ENCODE data around the gene ANTKMT.
"Not testable (repeated sequence)": the region's sequence is repeated elsewhere in the genome, so short reads cannot be mapped to it uniquely, and the experiment has no call there.

The ANTKMT gene

GRCh38 chr16:706189-707061, 14.5 kb upstream of the ANTKMT start:
- H3K9me3 ChIP-seq (ENCODE audit: control insufficient read depth, insufficient read depth, low read length) = no peaks in the 10 kb centered on the region
- no peak overlapping the region for H3K9ac ChIP-seq (ENCODE audit: low read depth, low read length)
- peak overlapping the region; percentile 55 for H3K4me3 ChIP-seq (ENCODE audit: low read depth, low read length)
- H3K27me3 ChIP-seq (ENCODE audit: control insufficient read depth, insufficient read depth, low read length) = peaks cover 66% of the 10 kb centered on the region
- H3K4me1 ChIP-seq (ENCODE audit: control insufficient read depth, insufficient read depth, low read length) = no peaks in the 10 kb centered on the region
- no peaks in the 10 kb centered on the region for H3K36me3 ChIP-seq (ENCODE audit: control insufficient read depth, insufficient read depth, low read length)

GRCh38 chr16:707062-707538, 13.8 kb upstream of the ANTKMT start:
- Histone ChIP-seq H3K36me3 (ENCODE audit: control insufficient read depth, insufficient read depth, low read length) (no peaks in the 10 kb centered on the region), H3K27me3 (ENCODE audit: control insufficient read depth, insufficient read depth, low read length) (peaks cover 59% of the 10 kb centered on the region), H3K9ac (ENCODE audit: low read depth, low read length) (no peak overlapping the region), H3K4me1 (ENCODE audit: control insufficient read depth, insufficient read depth, low read length) (no peaks in the 10 kb centered on the region), H3K4me3 (ENCODE audit: low read depth, low read length) (peak overlapping the region; percentile 55), H3K9me3 (ENCODE audit: control insufficient read depth, insufficient read depth, low read length) (no peaks in the 10 kb centered on the region)

GRCh38 chr16:708019-708418, 12.9 kb upstream of the ANTKMT start:
- Histone ChIP-seq H3K4me3 (ENCODE audit: low read depth, low read length) (no peak overlapping the region), H3K4me1 (ENCODE audit: control insufficient read depth, insufficient read depth, low read length) (no peaks in the 10 kb centered on the region), H3K27me3 (ENCODE audit: control insufficient read depth, insufficient read depth, low read length) (peaks cover 50% of the 10 kb centered on the region)

GRCh38 chr16:708959-709358, 12.0 kb upstream of the ANTKMT start:
- Histone ChIP-seq H3K27me3 (ENCODE audit: control insufficient read depth, insufficient read depth, low read length) (peaks cover 45% of the 10 kb centered on the region), H3K9ac (ENCODE audit: low read depth, low read length) (no peak overlapping the region), H3K9me3 (ENCODE audit: control insufficient read depth, insufficient read depth, low read length) (no peaks in the 10 kb centered on the region), H3K4me1 (ENCODE audit: control insufficient read depth, insufficient read depth, low read length) (no peaks in the 10 kb centered on the region), H3K36me3 (ENCODE audit: control insufficient read depth, insufficient read depth, low read length) (no peaks in the 10 kb centered on the region), H3K4me3 (ENCODE audit: low read depth, low read length) (no peak overlapping the region)

More at GRCh38 chr16:708019-708418, 12.9 kb upstream of the ANTKMT start:
- no peaks in the 10 kb centered on the region for H3K36me3 ChIP-seq (ENCODE audit: control insufficient read depth, insufficient read depth, low read length)
- no peak overlapping the region for H3K9ac ChIP-seq (ENCODE audit: low read depth, low read length)
- no peaks in the 10 kb centered on the region for H3K9me3 ChIP-seq (ENCODE audit: control insufficient read depth, insufficient read depth, low read length)

- no peak overlapping the region for H3K4me3 ChIP-seq (ENCODE audit: low read depth, low read length)
- H3K4me1 ChIP-seq (ENCODE audit: control insufficient read depth, insufficient read depth, low read length) = no peaks in the 10 kb centered on the region
- H3K36me3 ChIP-seq (ENCODE audit: control insufficient read depth, insufficient read depth, low read length) = no peaks in the 10 kb centered on the region
- no peaks in the 10 kb centered on the region for H3K9me3 ChIP-seq (ENCODE audit: control insufficient read depth, insufficient read depth, low read length)
- peaks cover 38% of the 10 kb centered on the region for H3K27me3 ChIP-seq (ENCODE audit: control insufficient read depth, insufficient read depth, low read length)
- H3K9ac ChIP-seq (ENCODE audit: low read depth, low read length) = no peak overlapping the region
Observed at GRCh38 chr16:709566-710499, 11.1 kb upstream of the ANTKMT start.

GRCh38 chr16:710500-711075, 10.4 kb upstream of the ANTKMT start:
- no peaks in the 10 kb centered on the region for H3K9me3 ChIP-seq (ENCODE audit: control insufficient read depth, insufficient read depth, low read length)
- H3K27me3 ChIP-seq (ENCODE audit: control insufficient read depth, insufficient read depth, low read length) = peaks cover 38% of the 10 kb centered on the region
- H3K36me3 ChIP-seq (ENCODE audit: control insufficient read depth, insufficient read depth, low read length) = no peaks in the 10 kb centered on the region
- no peaks in the 10 kb centered on the region for H3K4me1 ChIP-seq (ENCODE audit: control insufficient read depth, insufficient read depth, low read length)
- H3K9ac ChIP-seq (ENCODE audit: low read depth, low read length) = no peak overlapping the region
- H3K4me3 ChIP-seq (ENCODE audit: low read depth, low read length) = no peak overlapping the region

GRCh38 chr16:711084-711483, 9.9 kb upstream of the ANTKMT start:
- H3K36me3 ChIP-seq (ENCODE audit: control insufficient read depth, insufficient read depth, low read length) = no peaks in the 10 kb centered on the region
- H3K4me3 ChIP-seq (ENCODE audit: low read depth, low read length) = no peak overlapping the region
- H3K27me3 ChIP-seq (ENCODE audit: control insufficient read depth, insufficient read depth, low read length) = peaks cover 41% of the 10 kb centered on the region
- no peak overlapping the region for H3K9ac ChIP-seq (ENCODE audit: low read depth, low read length)
- H3K4me1 ChIP-seq (ENCODE audit: control insufficient read depth, insufficient read depth, low read length) = peaks cover 2% of the 10 kb centered on the region
- H3K9me3 ChIP-seq (ENCODE audit: control insufficient read depth, insufficient read depth, low read length) = no peaks in the 10 kb centered on the region

- peaks cover 40% of the 10 kb centered on the region for H3K27me3 ChIP-seq (ENCODE audit: control insufficient read depth, insufficient read depth, low read length)
- no peaks in the 10 kb centered on the region for H3K36me3 ChIP-seq (ENCODE audit: control insufficient read depth, insufficient read depth, low read length)
- no peaks in the 10 kb centered on the region for H3K9me3 ChIP-seq (ENCODE audit: control insufficient read depth, insufficient read depth, low read length)
- H3K9ac ChIP-seq (ENCODE audit: low read depth, low read length) = no peak overlapping the region
- no peak overlapping the region for H3K4me3 ChIP-seq (ENCODE audit: low read depth, low read length)
- peaks cover 2% of the 10 kb centered on the region for H3K4me1 ChIP-seq (ENCODE audit: control insufficient read depth, insufficient read depth, low read length)
Observed at GRCh38 chr16:711548-712320, 9.2 kb upstream of the ANTKMT start.

- not testable (repeated sequence) for H3K4me1 ChIP-seq (ENCODE audit: control insufficient read depth, insufficient read depth, low read length); H3K4me3 ChIP-seq (ENCODE audit: low read depth, low read length); H3K9me3 ChIP-seq (ENCODE audit: control insufficient read depth, insufficient read depth, low read length); H3K36me3 ChIP-seq (ENCODE audit: control insufficient read depth, insufficient read depth, low read length); H3K9ac ChIP-seq (ENCODE audit: low read depth, low read length)
- peaks cover 30% of the 10 kb centered on the region for H3K27me3 ChIP-seq (ENCODE audit: control insufficient read depth, insufficient read depth, low read length)
Observed at GRCh38 chr16:712740-713250, 8.2 kb upstream of the ANTKMT start.

- Histone ChIP-seq H3K4me1 (ENCODE audit: control insufficient read depth, insufficient read depth, low read length) (peaks cover 2% of the 10 kb centered on the region), H3K9ac (ENCODE audit: low read depth, low read length) (no peak overlapping the region), H3K36me3 (ENCODE audit: control insufficient read depth, insufficient read depth, low read length) (no peaks in the 10 kb centered on the region), H3K4me3 (ENCODE audit: low read depth, low read length) (peak overlapping the region; percentile 37), H3K27me3 (ENCODE audit: control insufficient read depth, insufficient read depth, low read length) (peaks cover 17% of the 10 kb centered on the region), H3K9me3 (ENCODE audit: control insufficient read depth, insufficient read depth, low read length) (no peaks in the 10 kb centered on the region)
Observed at GRCh38 chr16:714079-714478, 6.9 kb upstream of the ANTKMT start.

Measured in iPS-15b (cell line).